Pancreas (tissue), 10 donors: ENCODE results near the gene HSPA12A. TPM values are rescaled to one million over a fixed set of nuclear protein-coding genes. Genes with fewer than 3 reads are reported as not detected.

Experiments used
- ATAC-seq, 4 donors: fragments of 200-7000 bp; cut with Tn5 transposase; one replicate each; pipeline versions ENCODE4 v1.8.0 to v1.9.1; 2020; ENCODE audit warnings: mild to moderate bottlenecking in 4 of 4, moderate library complexity in 4 of 4
- DNase-seq, 6 donors: peaks; one replicate each; pipeline ENCODE4 v3.0.0-alpha.2; 2020
- FAIRE-seq: peaks from 2 replicates; lab custom pipeline; 2012; peaks lifted over from hg19 to GRCh38; lab: Jason Lieb, UNC
- H3K27ac ChIP-seq, 4 donors: fragments of 200-600 bp; sonication (generic); 1 replicate in 3 of 4; 2 replicates in 1 of 4; pipeline versions ENCODE4 v1.5.0 to v1.8.0; 2020
- H3K27me3 ChIP-seq, 4 donors: fragments of 200-600 bp; one replicate each; pipeline ENCODE4 v1.8.0; 2021
- H3K36me3 ChIP-seq, 3 donors: fragments of 200-600 bp; sonication (generic) in 1 of 3; one replicate each; pipeline versions ENCODE4 v1.5.0 to v1.8.0; 2020 to 2021
- H3K4me1 ChIP-seq, 3 donors: fragments of 200-600 bp; one replicate each; pipeline ENCODE4 v1.8.0; 2021
- H3K4me3 ChIP-seq, 4 donors: fragments of 200-600 bp; sonication (generic) in 2 of 4; one replicate each; pipeline versions ENCODE4 v1.5.0 to v1.8.0; 2020 to 2021
- H3K9me3 ChIP-seq, 4 donors: fragments of 200-600 bp; one replicate each; pipeline ENCODE4 v1.8.0; 2021
- WGBS, 2 donors: extraction: QIAGEN DNeasy Blood & Tissue Kit; methylation state at CpG; one replicate each; pipeline ENCODE4 v1.1.7; 2013; 5-methylcytosine and 5-hydroxymethylcytosine counted together
- intact Hi-C, 3 donors: fragments of 100-400 bp; cut with DNase I; formaldehyde crosslinking; loops; one replicate each; pipeline versions ENCODE4 v1.11.1 to v1.14.2; 2022
- polyA plus RNA-seq, 2 donors: library from polyadenylated mRNA; stranded (reverse); fragments of 200-250 nt; gene quantifications; one replicate each; pipeline ENCODE4 v1.2.3, GENCODE V29; 2013
- total RNA-seq, 6 donors: library from RNA; stranded (reverse); fragmentation: NEBNext Ultra II Directional in 4 of 6; extraction: Animal tissue kit (Norgen Biotek cat#: 25700) in 4 of 6; gene quantifications; one replicate each; pipeline versions ENCODE4 v1.2.1 to v1.2.4, GENCODE V29; 2021 to 2023
- TF ChIP-seq, protein P1 (sequence below), 4 donors: fragments of 200-600 bp; sonication (generic) in 3 of 4; IDR thresholded peaks; one replicate each; pipeline versions ENCODE4 v1.5.0 to v1.8.0; 2021; ENCODE audit warnings: antibody characterized with exemption in 4 of 4
- donor health status: healthy with polysubstance abuse.
- donor health status: DM: no; HTN: no; CAD: no; lungs with moderate emphysema.
- donor health status: DM: no; HTN: no; CAD: no.
- donor health status: control.
- donor health status: control.
- donor health status: Bipolar disorder and iron deficiency.
- donor health status: DM: yes; HTN: yes; CAD: no.
- donor health status: DM: no; HTN: no; CAD: no.
- donor health status: DM: no; HTN: no; CAD: no.
- donor health status: DM: yes; HTN: yes; CAD: no.

The HSPA12A gene
- total and polyA plus RNA-seq, 8 donors: 2.7 to 8.2 (median 4.0) TPM

DNA sequence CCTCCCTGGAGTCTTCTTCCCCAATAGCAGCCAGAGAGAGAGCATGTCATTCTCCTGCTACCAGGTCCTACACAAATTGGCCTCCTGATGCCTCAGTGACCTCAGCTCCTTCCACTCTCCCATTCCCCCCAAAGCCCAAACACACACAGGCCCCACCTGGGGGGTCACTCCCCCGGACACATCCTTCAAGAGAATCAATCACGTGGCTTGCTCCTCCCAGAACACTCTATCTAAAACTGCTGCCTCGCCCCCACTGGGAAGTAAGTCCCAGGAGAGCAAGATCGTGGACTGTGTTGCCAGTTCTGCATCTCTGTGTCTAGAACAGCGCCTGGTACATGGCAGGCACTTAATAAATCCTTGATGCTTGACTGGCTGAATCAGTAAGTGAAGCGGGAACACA, 2.5 kb upstream of the HSPA12A start:
- ATAC-seq (no peak), DNase-seq (no peak), FAIRE-seq (no peak)
- H3K9me3 ChIP-seq: no peaks in the 10 kb centered on the region
- TF ChIP-seq, protein P1, sequence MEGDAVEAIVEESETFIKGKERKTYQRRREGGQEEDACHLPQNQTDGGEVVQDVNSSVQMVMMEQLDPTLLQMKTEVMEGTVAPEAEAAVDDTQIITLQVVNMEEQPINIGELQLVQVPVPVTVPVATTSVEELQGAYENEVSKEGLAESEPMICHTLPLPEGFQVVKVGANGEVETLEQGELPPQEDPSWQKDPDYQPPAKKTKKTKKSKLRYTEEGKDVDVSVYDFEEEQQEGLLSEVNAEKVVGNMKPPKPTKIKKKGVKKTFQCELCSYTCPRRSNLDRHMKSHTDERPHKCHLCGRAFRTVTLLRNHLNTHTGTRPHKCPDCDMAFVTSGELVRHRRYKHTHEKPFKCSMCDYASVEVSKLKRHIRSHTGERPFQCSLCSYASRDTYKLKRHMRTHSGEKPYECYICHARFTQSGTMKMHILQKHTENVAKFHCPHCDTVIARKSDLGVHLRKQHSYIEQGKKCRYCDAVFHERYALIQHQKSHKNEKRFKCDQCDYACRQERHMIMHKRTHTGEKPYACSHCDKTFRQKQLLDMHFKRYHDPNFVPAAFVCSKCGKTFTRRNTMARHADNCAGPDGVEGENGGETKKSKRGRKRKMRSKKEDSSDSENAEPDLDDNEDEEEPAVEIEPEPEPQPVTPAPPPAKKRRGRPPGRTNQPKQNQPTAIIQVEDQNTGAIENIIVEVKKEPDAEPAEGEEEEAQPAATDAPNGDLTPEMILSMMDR (IDR thresholded peaks at IDR 0.05): no peak
- H3K4me1 ChIP-seq: no peaks in the 10 kb centered on the region
- 89% methylated on average over 6 of the region's 6 CpGs for WGBS, 2 donors
- intact Hi-C loops: no loop called here
- no peak overlapping the region for H3K27ac ChIP-seq
- no peaks in the 10 kb centered on the region for H3K36me3 ChIP-seq
- H3K27me3 ChIP-seq: no peaks in the 10 kb centered on the region
- no peak overlapping the region for H3K4me3 ChIP-seq

DNA sequence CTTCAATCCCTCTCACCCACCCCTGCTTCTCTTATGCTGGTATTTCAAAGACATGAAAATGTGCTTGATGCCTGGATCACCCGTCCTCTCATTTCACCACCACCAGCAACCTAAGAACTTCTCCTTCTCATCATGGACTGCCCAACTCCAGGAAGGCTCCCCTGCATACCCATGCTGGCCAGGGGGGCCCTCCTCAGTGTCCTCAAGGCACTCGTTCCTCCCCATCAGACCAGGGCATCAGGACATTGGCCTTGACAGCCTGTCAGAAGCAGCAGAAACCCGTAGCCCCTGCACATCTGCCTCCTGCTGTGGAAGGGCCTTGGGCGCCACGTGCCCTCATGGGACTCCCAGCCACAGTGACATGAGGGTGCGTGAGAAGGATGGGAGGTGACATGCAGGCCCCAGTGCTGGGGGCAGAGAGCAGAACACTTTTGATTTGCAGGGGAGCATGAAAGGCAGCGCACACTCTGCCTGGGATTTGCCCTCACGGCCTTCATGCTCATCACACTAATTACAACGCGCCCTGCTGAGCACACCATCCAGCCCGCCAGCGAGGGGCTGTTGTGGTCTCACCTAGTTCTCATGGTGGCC, 1.9 kb upstream of the HSPA12A start:
- Histone ChIP-seq H3K27me3 (no peaks in the 10 kb centered on the region), H3K9me3 (no peaks in the 10 kb centered on the region), H3K4me1 (no peaks in the 10 kb centered on the region), H3K4me3 (no peak overlapping the region), H3K36me3 (no peaks in the 10 kb centered on the region), H3K27ac (no peak overlapping the region)
- intact Hi-C loops: no loop called here
- TF ChIP-seq, protein P1 (IDR thresholded peaks at IDR 0.05): no peak
- FAIRE-seq (no peak), DNase-seq (no peak), ATAC-seq (no peak)
- 89 to 91% methylated on average over 12 of the region's 12 CpGs for WGBS, 2 donors

DNA sequence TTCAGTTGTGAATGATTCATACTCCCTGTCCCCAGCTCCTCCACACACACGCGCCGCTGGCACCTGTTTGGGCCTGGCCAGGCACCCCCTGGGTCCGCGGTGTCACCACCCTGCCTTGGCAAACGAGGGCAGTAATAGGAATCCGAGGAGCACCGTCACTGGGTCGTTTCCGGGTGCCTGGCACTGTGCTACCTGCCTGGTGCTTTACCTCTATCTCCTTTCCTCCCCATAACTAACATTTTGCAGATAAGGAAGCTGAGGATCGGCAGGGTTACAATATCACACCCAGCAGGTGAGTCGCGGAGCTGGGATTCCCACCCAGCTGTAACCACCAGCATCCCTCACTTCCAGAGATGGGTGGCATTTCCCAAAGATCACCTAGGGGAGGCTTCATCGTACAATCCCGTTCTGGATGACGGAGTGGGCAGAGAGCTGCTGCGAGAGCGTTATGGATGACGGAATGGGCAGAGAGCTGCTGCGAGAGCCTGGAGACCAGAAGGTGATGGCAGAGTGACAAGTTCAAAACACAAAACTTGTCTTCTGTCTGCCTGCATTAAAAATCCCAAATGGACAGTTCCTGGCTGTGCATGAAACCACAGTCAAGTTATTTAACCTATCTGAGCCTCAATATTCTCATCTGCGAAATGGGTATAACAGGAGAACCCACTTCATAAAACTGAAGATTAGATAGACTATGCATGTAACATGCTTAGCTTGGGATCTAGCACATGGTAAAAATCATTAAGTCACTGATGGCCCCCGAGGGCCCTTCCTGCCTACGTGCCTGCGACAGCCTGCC, 1.1 kb upstream of the HSPA12A start:
- FAIRE-seq (no peak), ATAC-seq (no peak), DNase-seq (no peak)
- intact Hi-C loops: no loop called here
- Histone ChIP-seq H3K27ac (peak overlapping the region; percentile 87 to 91 (median 90)), H3K27me3 (no peaks in the 10 kb centered on the region), H3K4me1 (no peaks in the 10 kb centered on the region), H3K36me3 (no peaks in the 10 kb centered on the region), H3K4me3 (peak overlapping the region in 3 of 4 donors; percentile 59 to 91 (median 77)), H3K9me3 (no peaks in the 10 kb centered on the region)
- TF ChIP-seq, protein P1 (IDR thresholded peaks at IDR 0.05): no peak
- WGBS, 2 donors: 43 to 44% methylated on average over 24 of the region's 24 CpGs

DNA sequence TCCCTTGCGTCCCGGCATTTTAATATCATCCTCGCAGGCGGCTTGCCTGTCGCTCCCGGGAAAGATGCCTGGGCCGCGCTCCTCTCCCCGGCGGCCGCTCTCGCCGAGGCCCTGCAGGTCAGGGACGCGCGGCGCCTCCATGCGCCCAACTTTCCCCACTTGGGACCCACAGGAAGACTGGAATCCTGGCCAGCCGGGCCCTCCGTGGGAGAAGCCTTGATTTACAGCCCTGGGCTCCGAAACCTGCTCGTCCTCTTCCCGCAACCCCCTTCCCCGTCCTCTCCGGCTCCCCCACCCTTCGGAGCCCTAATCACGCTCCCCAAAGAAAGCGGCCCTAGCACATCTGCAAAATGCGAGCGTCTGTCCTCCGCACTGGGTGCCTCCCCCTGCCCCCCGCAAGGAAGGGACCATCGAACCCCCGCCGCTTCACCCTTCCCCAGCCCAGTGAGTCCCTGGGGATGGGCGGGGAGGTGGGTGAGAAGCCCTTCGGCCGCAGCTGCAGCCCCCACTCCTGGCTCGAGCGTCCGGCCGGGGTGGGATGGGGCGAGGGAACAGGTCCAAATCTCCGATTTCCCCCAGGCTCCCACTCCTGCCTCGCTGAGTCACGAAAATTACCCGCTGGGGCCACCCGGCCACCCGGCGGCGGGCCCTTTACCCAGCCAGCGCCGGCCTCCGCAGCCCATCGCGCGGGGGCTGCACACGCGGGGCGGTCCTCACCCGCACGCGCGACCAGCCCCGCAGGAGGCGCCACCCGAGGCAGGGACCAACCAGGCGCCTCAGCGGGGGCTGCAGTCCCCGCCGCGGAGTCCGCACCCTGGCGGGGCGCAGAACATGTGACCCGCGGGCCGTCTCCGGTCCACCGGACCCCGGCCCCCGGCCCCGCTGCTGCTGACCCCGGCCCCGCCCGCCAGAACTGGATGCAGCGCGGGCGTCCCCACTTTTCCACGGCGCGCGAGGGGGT, 695 bp downstream of the HSPA12A start:
- FAIRE-seq (no peak), ATAC-seq (peak in 3 of 4 donors; percentile 5 to 21 (median 13)), DNase-seq (peak in 4 of 6 donors; percentile 16 to 65 (median 26))
- Histone ChIP-seq H3K4me1 (no peaks in the 10 kb centered on the region), H3K36me3 (no peaks in the 10 kb centered on the region), H3K4me3 (peak overlapping the region; percentile 51 to 91 (median 68)), H3K9me3 (no peaks in the 10 kb centered on the region), H3K27ac (no peak overlapping the region), H3K27me3 (no peaks in the 10 kb centered on the region)
- WGBS, 2 donors: 3 to 10% methylated on average over 65 to 93 of the region's 93 CpGs
- intact Hi-C loops: no loop called here
- TF ChIP-seq, protein P1 (IDR thresholded peaks at IDR 0.05): no peak
